Glomerular endothelial cell (primary cell): ENCODE measurements around the gene CBLN3. TPM values are rescaled to one million over a fixed set of nuclear protein-coding genes. Genes with fewer than 3 reads are reported as not detected.

Source experiments
- DNase-seq: peaks from one replicate; pipeline ENCODE4 v3.0.0-alpha.2; 2011; ENCODE audit warnings: low read depth, low spot score; ENCODE audit errors: extremely low read depth
- total RNA-seq: library from RNA; depleted of rRNA; stranded (reverse); fragments of >200 nt; gene quantifications from 2 replicates; pipeline ENCODE4 v1.2.3, GENCODE V29; 2015

CBLN3 gene
- total RNA-seq, 1 donor from 2014 or later, result 4.7 TPM

- no peak for DNase-seq
Measured at GRCh38 chr14:24407608-24408325, 21.7 kb downstream of the CBLN3 start.

- DNase-seq, result no peak
Measured at GRCh38 chr14:24406416-24406815, 23.1 kb downstream of the CBLN3 start.

GRCh38 chr14:24404814-24405213, 24.7 kb downstream of the CBLN3 start:
- DNase-seq, result no peak

- no peak for DNase-seq
Measured at GRCh38 chr14:24403294-24403998, 26.0 kb downstream of the CBLN3 start.

GRCh38 chr14:24401810-24402702, 27.4 kb downstream of the CBLN3 start:
- no peak for DNase-seq

- no peak for DNase-seq
Measured at GRCh38 chr14:24399999-24400718, 29.3 kb downstream of the CBLN3 start.

GRCh38 chr14:24399447-24399822, 30.0 kb downstream of the CBLN3 start:
- no peak for DNase-seq

- DNase-seq, result no peak
Measured at GRCh38 chr14:24398653-24399446, 30.6 kb downstream of the CBLN3 start, which contains the start of gene NYNRIN. NYNRIN (plus strand) TSS chr14:24399003; CDS start chr14:24399247, 244 bp downstream.

GRCh38 chr14:24398293-24398652, 31.2 kb downstream of the CBLN3 start:
- DNase-seq, result no peak

- DNase-seq, result no peak
Measured at GRCh38 chr14:24397639-24398292, 31.7 kb downstream of the CBLN3 start.

GRCh38 chr14:24395609-24396582, 33.6 kb downstream of the CBLN3 start:
- no peak for DNase-seq

- DNase-seq, result no peak
Measured at GRCh38 chr14:24394275-24394674, 35.2 kb downstream of the CBLN3 start.

GRCh38 chr14:24392325-24393091, 37.0 kb downstream of the CBLN3 start:
- peak; percentile 7 for DNase-seq

- DNase-seq, result no peak
Measured at GRCh38 chr14:24390701-24391468, 38.6 kb downstream of the CBLN3 start.

GRCh38 chr14:24389226-24389848, 40.1 kb downstream of the CBLN3 start:
- DNase-seq, result peak; percentile 12

- no peak for DNase-seq
Measured at GRCh38 chr14:24388474-24389179, 40.8 kb downstream of the CBLN3 start.
